SK-N-MC (cell line): ENCODE measurements around the gene LRRC15.

Experiments
- DNase-seq: peaks from one replicate; pipeline ENCODE4 v3.0.0-alpha.2; 2011; ENCODE audit warnings: low read depth, low spot score
- H3K27ac ChIP-seq: fragments of 200-600 bp; sonication (generic); 2 replicates; pipeline ENCODE4 v1.5.1; 2016; ENCODE audit warnings: mixed run types
- H3K36me3 ChIP-seq: fragments of 200-600 bp; sonication (generic); 2 replicates; pipeline ENCODE4 v1.6.1; 2017; ENCODE audit warnings: antibody characterized with exemption, low read length, mixed read lengths; ENCODE audit not compliant: insufficient read depth
- H3K4me3 ChIP-seq: fragments of 200-600 bp; sonication (generic); 2 replicates; pipeline ENCODE4 v1.5.1; 2016
- H3K9ac ChIP-seq: fragments of 200-600 bp; sonication (generic); 2 replicates; pipeline ENCODE4 v1.8.0; 2017; ENCODE audit warnings: mixed run types, mixed read lengths; ENCODE audit not compliant: insufficient read length
- H3K9me3 ChIP-seq: fragments of 200-600 bp; sonication (generic); 2 replicates; pipeline ENCODE4 v1.6.1; 2017; ENCODE audit warnings: low read depth, mild to moderate bottlenecking, antibody characterized with exemption, low read length, moderate library complexity, mixed read lengths
- EZH2 ChIP-seq: fragments of 200-600 bp; sonication (generic); IDR thresholded peaks from one replicate; pipeline ENCODE4 v1.6.1; 2017; ENCODE audit warnings: antibody characterized with exemption
- FOXP2 ChIP-seq: optimal IDR thresholded peaks from 2 replicates; pipeline ENCODE3; 2011; ENCODE audit warnings: mild to moderate bottlenecking, moderate library complexity; ENCODE audit not compliant: insufficient read depth; ENCODE audit errors: extremely low read length, control extremely low read depth
- POLR2AphosphoS5 ChIP-seq: IDR thresholded peaks from 2 replicates; pipeline ENCODE4 v1.6.1; 2012; ENCODE audit warnings: mild to moderate bottlenecking, low read depth, low read length, borderline replicate concordance

Gene LRRC15

GRCh38 chr3:194313560-194314387 is 55.8 kb downstream of the LRRC15 start:
- Histone ChIP-seq H3K9me3 (peaks cover 11% of the 10 kb centered on the region; the same call in 1 of the 2 replicates), H3K4me3 (no peak overlapping the region), H3K9ac (no peak overlapping the region), H3K27ac (no peak overlapping the region; the same call in 1 of the 2 replicates), H3K36me3 (no peaks in the 10 kb centered on the region)
- DNase-seq, result no peak
- TF ChIP-seq FOXP2 (no peak), POLR2AphosphoS5 (no peak), EZH2 (no peak)

DNA sequence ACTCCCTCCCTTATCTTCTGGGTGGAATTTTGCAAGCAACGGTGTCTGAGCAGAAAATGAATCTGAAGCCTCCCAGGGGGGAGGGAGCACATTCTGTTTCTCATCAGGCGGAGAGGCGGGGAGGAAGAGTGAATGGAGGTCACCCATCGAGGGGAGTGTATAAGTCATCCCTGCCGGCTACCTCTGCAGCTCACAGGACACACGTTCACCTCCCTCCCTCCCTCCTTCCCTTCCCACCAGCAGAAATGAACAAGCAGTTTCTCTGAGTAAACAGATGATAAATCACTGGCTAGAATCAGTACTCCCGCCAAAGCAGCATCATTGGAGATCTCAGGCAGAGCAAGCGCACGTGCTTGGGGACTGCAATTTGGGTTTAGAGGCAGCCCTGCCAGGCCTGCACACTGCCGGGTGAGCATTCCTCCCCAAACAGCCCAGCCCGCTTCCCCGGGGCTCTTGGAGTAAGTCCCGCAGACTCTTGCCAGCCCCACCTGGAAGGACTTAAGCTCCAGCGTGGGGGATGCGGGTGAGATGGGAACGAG is 56.7 kb downstream of the LRRC15 start:
- Histone ChIP-seq H3K9ac (no peak overlapping the region), H3K4me3 (peak overlapping the region; percentile 26), H3K36me3 (no peaks in the 10 kb centered on the region), H3K27ac (peak overlapping the region; percentile 37; the same call in 1 of the 2 replicates), H3K9me3 (peaks cover 2% of the 10 kb centered on the region; the same call in 1 of the 2 replicates)
- DNase-seq, result no peak
- TF ChIP-seq POLR2AphosphoS5, result no peak
- no peak for TF ChIP-seq EZH2
- no peak for TF ChIP-seq FOXP2

DNA sequence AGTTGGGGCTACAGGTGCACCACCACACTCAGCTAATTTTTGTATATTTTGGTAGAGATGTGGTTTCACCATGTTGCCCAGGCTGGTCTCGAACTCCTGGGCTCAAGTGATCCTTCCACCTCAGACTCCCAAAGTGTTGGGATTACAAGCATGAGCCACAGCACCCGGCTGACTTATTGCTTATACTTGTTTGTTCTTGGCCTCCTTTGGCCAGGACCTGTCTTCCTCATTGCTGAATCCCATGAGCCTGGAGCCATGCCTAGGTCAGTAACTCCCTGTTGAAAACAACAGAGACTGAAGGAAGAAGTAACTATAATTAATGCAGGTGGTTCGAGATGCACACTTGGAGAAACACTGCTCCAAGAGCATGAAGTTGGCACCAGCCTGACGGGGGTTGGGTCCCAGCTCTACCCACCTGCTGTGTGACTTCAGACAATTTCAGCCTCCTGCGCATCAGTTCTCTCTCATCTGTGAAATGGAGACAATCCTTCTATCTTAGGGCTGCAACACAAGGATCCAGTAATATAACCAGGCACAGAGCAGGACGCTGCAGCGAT is 57.3 kb downstream of the LRRC15 start:
- DNase-seq, result no peak
- no peak for TF ChIP-seq EZH2
- no peak for TF ChIP-seq FOXP2
- no peak for TF ChIP-seq POLR2AphosphoS5
- Histone ChIP-seq H3K9ac (no peak overlapping the region), H3K27ac (peak overlapping the region; percentile 37; the same call in 1 of the 2 replicates), H3K9me3 (no peaks in the 10 kb centered on the region), H3K4me3 (peak overlapping the region; percentile 26), H3K36me3 (no peaks in the 10 kb centered on the region)

DNA sequence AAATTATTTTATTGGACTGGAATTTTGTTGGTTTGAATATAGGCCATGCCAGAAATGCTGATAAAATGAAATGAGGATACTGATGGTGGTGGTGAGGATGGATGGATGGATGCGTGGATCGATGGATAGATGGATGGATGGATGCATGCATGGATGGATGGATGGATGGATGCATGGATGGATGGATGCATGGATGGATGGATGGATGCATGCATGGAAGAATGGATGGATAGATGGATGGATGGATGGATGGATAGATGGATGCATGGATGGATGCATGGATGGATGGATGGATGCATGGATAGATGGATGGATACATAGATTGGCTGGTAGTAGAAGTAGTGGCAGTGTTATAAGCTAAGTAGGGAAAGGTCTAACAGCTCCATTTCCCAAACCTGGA is 58.5 kb downstream of the LRRC15 start:
- no peaks in the 10 kb centered on the region for H3K9me3 ChIP-seq
- DNase-seq, result no peak
- no peak overlapping the region for H3K27ac ChIP-seq
- H3K4me3 ChIP-seq, result no peak overlapping the region
- H3K36me3 ChIP-seq, result no peaks in the 10 kb centered on the region
- H3K9ac ChIP-seq, result no peak overlapping the region
- TF ChIP-seq POLR2AphosphoS5 (no peak), EZH2 (no peak), FOXP2 (no peak)

DNA sequence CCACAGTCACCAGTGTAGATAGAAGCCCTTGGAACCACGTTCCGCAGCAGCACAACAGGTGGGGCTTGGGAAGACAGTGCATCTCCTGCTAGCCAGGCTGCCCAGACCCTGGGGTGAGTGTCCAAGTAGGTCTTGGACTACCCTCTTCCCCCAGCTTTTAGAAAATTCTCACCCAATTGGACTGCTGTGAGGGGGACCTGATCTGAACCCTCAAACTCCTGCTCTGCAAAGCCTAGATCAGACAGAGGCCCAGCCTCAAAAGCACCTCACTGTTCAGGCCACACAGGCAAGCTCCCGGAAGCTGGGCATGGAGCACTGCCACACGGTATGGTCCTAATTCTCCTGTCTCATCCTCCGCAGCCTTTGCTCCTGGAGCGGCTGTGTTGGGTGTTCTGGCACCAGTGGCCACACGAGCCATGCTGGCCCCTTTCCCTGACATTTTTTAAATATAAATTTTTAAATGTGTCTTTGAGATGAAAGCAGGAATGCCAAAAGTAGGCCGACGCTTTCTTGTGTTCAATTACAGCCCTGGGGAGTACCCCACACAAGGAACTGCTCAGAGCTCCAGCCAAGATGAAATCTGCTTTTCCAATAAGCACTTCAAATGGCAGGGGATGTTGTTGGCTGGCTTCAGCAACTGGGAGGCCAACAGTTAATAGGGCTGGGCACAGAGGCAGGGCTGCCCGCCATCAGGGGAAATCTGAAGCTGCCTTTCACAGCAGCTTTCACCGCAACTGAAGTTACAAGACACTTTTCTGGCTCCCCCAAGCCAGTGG is 59.3 kb downstream of the LRRC15 start:
- no peak overlapping the region for H3K4me3 ChIP-seq
- no peak for DNase-seq
- TF ChIP-seq FOXP2 (no peak), EZH2 (no peak), POLR2AphosphoS5 (no peak)
- H3K9me3 ChIP-seq, result no peaks in the 10 kb centered on the region
- H3K36me3 ChIP-seq, result no peaks in the 10 kb centered on the region
- H3K27ac ChIP-seq, result peak overlapping the region; percentile 10; the same call in 1 of the 2 replicates
- peak overlapping the region; percentile 10 for H3K9ac ChIP-seq

- Histone ChIP-seq H3K9me3 (no peaks in the 10 kb centered on the region), H3K27ac (peak overlapping the region; percentile 10; the same call in 1 of the 2 replicates), H3K36me3 (no peaks in the 10 kb centered on the region), H3K9ac (peak overlapping the region; percentile 25), H3K4me3 (peak overlapping the region; percentile 24)
- no peak for DNase-seq
- TF ChIP-seq FOXP2 (no peak), POLR2AphosphoS5 (no peak), EZH2 (no peak)
Observed at GRCh38 chr3:194308601-194309449, 60.7 kb downstream of the LRRC15 start.

- no peak overlapping the region for H3K4me3 ChIP-seq
- H3K9ac ChIP-seq, result no peak overlapping the region
- H3K9me3 ChIP-seq, result no peaks in the 10 kb centered on the region
- no peak for TF ChIP-seq FOXP2
- no peak for TF ChIP-seq EZH2
- no peak for TF ChIP-seq POLR2AphosphoS5
- no peak overlapping the region; the same call in 1 of the 2 replicates for H3K27ac ChIP-seq
- DNase-seq, result no peak
- H3K36me3 ChIP-seq, result no peaks in the 10 kb centered on the region
Observed at GRCh38 chr3:194307849-194308248, 61.7 kb downstream of the LRRC15 start.
